Thymus (tissue), 11 donors: Measurements from ENCODE around the gene ASB10. TPM values are rescaled to one million over a fixed set of nuclear protein-coding genes. Genes with fewer than 3 reads are reported as not detected.

Source experiments
- DNase-seq, 9 donors: peaks; one replicate each; pipeline ENCODE4 v3.0.0-alpha.2; 2013; ENCODE audit warnings: low spot score in 9 of 9, low read depth in 6 of 9, missing footprints in 1 of 9
- H3K27ac ChIP-seq, 2 donors: one replicate each; pipeline ENCODE4 v1.5.1; 2013; ENCODE audit warnings: control low read depth in 1 of 2, low read depth in 1 of 2, low read length in 1 of 2, mild to moderate bottlenecking in 1 of 2, moderate library complexity in 1 of 2
- H3K27me3 ChIP-seq, 2 donors: one replicate each; pipeline ENCODE4 v1.5.1; 2013; ENCODE audit warnings: low read length in 1 of 2; ENCODE audit not compliant: control insufficient read depth in 2 of 2, insufficient read depth in 1 of 2
- H3K36me3 ChIP-seq, 2 donors: one replicate each; pipeline ENCODE4 v1.5.1; 2013; ENCODE audit warnings: low read length in 1 of 2, mild to moderate bottlenecking in 1 of 2, moderate library complexity in 1 of 2; ENCODE audit not compliant: control insufficient read depth in 2 of 2, insufficient read depth in 2 of 2
- H3K4me1 ChIP-seq, 2 donors: one replicate each; pipeline ENCODE4 v1.5.1; 2013; ENCODE audit warnings: low read length in 2 of 2; ENCODE audit not compliant: control insufficient read depth in 2 of 2, insufficient read depth in 2 of 2
- H3K4me3 ChIP-seq, 2 donors: one replicate each; pipeline ENCODE4 v1.5.1; 2013; ENCODE audit warnings: low read length in 2 of 2, control low read depth in 1 of 2, mild to moderate bottlenecking in 1 of 2
- H3K9me3 ChIP-seq, 2 donors: one replicate each; pipeline ENCODE4 v1.5.1; 2013; ENCODE audit warnings: low read length in 1 of 2, mild to moderate bottlenecking in 1 of 2; ENCODE audit not compliant: control insufficient read depth in 2 of 2, insufficient read depth in 1 of 2
- whole genome bisulfite sequencing: extraction: QIAGEN DNeasy Blood & Tissue Kit; methylation state at CpG from one replicate; pipeline ENCODE4 v1.1.7; 2013; 5-methylcytosine and 5-hydroxymethylcytosine counted together
- polyA plus RNA-seq: library from polyadenylated mRNA; stranded (reverse); fragments of 200-250 nt; gene quantifications from one replicate; pipeline ENCODE4 v1.2.3, GENCODE V29; 2013
- total RNA-seq: library from RNA; stranded (reverse); fragments of 120-200 nt; gene quantifications from one replicate; pipeline ENCODE4 v1.2.4, GENCODE V29; 2013
- donor health status: healthy.

ASB10 gene
- total and polyA plus RNA-seq, 2 donors, result 0.05 TPM; not detected in 1

GRCh38 chr7:151137076-151137675, 49.9 kb downstream of the ASB10 start:
- no peaks in the 10 kb centered on the region for H3K9me3 ChIP-seq
- no peak overlapping the region for H3K27ac ChIP-seq
- 93% methylated on average over 22 of the region's 22 CpGs for WGBS
- no peak overlapping the region for H3K4me3 ChIP-seq
- no peaks in the 10 kb centered on the region for H3K36me3 ChIP-seq
- peaks cover 0 to 2% of the 10 kb centered on the region in 2 donors for H3K27me3 ChIP-seq
- no peak for DNase-seq
- no peaks in the 10 kb centered on the region for H3K4me1 ChIP-seq

- H3K4me3 ChIP-seq, result no peak overlapping the region
- H3K27me3 ChIP-seq, result peaks cover 0 to 2% of the 10 kb centered on the region in 2 donors
- 97% methylated on average over 33 of the region's 33 CpGs for WGBS
- H3K27ac ChIP-seq, result no peak overlapping the region
- H3K9me3 ChIP-seq, result no peaks in the 10 kb centered on the region
- no peaks in the 10 kb centered on the region for H3K4me1 ChIP-seq
- H3K36me3 ChIP-seq, result no peaks in the 10 kb centered on the region
- no peak for DNase-seq
Measured at GRCh38 chr7:151135866-151136843, 50.9 kb downstream of the ASB10 start.

- H3K9me3 ChIP-seq, result no peaks in the 10 kb centered on the region
- DNase-seq, result no peak
- no peaks in the 10 kb centered on the region for H3K36me3 ChIP-seq
- peaks cover 0 to 2% of the 10 kb centered on the region in 2 donors for H3K27me3 ChIP-seq
- H3K27ac ChIP-seq, result no peak overlapping the region
- H3K4me3 ChIP-seq, result no peak overlapping the region
- WGBS, result 98% methylated on average over 5 of the region's 5 CpGs
- H3K4me1 ChIP-seq, result no peaks in the 10 kb centered on the region
Measured at GRCh38 chr7:151135525-151135845, 51.6 kb downstream of the ASB10 start.

DNA sequence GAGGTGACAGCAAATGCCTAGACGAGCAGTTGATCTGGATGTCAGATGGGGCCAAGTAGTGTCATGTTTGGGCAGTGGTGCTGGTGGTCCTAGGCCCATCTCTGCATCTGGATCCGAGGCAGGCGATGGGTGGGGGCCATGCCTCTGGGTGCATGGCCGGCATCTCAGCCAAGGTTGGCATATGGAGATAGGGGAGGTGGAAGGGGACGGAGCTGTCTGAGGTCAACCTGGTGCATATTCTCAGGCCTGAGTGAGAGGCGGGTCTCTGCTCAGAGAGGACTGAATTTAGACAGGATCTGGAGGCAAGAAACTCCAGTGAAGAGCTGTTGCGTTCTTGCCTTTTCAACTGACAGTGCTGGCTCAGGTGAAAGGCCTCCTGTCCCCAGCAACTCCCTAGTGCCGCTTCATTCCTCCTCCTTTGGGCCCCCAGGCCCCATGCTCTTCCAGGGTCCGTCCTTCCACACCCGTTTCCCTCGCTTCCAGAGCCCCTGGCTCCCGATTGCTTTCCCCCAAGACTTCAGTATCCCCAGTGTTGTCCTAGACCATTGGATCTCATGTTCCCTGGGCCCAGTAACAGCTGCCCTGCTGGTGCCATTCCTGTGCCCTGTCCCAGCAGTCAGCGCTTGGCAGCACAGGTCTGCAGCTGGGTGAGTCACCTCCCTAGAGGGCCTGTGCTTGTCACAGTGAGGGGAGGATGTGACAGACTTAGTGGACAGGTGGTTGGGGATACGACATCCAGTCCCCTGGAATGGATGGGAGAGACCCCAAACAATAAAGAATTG, 52.1 kb downstream of the ASB10 start:
- 97% methylated on average over 14 of the region's 14 CpGs for WGBS
- Histone ChIP-seq H3K4me1 (no peaks in the 10 kb centered on the region), H3K4me3 (no peak overlapping the region)

GRCh38 chr7:151133986-151134742, 52.9 kb downstream of the ASB10 start:
- H3K27me3 ChIP-seq, result peaks cover 0 to 2% of the 10 kb centered on the region in 2 donors
- H3K4me1 ChIP-seq, result no peaks in the 10 kb centered on the region
- 97% methylated on average over 24 of the region's 24 CpGs for WGBS
- no peak overlapping the region for H3K4me3 ChIP-seq
- DNase-seq, result no peak
- H3K27ac ChIP-seq, result no peak overlapping the region
- no peaks in the 10 kb centered on the region for H3K9me3 ChIP-seq
- no peaks in the 10 kb centered on the region for H3K36me3 ChIP-seq

More for the DNA sequence above, 52.1 kb downstream of the ASB10 start:
- H3K36me3 ChIP-seq, result no peaks in the 10 kb centered on the region
- H3K27me3 ChIP-seq, result peaks cover 0 to 2% of the 10 kb centered on the region in 2 donors
- no peak overlapping the region for H3K27ac ChIP-seq
- DNase-seq, result no peak
- no peaks in the 10 kb centered on the region for H3K9me3 ChIP-seq

GRCh38 chr7:151133266-151133985, 53.6 kb downstream of the ASB10 start:
- Histone ChIP-seq H3K4me3 (no peak overlapping the region), H3K4me1 (no peaks in the 10 kb centered on the region), H3K27ac (no peak overlapping the region), H3K9me3 (no peaks in the 10 kb centered on the region), H3K36me3 (no peaks in the 10 kb centered on the region), H3K27me3 (peaks cover 0 to 2% of the 10 kb centered on the region in 2 donors)
- 96% methylated on average over 16 of the region's 16 CpGs for WGBS
- DNase-seq, result no peak

DNA sequence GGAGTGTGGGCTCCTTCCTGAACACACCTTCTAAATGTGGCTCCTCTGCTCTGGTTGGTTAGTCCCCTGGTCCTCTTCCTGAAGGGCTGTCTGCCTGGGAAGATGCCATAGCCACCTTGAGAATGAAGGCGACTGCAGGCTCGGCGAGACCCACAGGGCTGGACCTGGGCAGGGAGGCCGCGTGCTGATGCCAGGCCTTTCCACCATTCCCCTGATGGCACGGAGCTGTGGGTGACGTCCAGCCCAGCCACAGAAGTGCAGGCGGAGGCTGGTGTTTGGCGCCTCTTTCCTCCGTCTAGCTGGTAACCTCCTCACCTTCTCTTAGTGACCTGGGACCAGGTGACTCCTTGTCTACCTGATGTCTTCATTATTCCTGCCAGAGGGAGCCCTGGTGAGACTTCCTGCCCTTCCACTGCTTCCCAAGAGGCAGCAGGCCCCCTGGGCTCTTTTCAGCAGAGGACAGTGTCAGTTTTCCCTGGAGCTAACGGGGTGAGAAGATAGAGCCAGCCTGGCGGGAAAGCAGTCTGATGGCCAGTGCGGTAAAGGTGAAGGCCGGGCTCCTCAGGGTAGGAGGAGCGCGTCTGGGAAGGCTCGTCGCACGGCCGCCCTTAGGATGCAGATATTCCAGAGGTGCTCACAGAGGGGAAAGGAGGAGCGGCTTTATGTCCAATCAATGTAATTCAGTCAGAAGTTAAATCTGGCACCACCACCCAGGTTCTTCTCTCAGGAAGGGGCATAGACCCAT, 54.4 kb downstream of the ASB10 start:
- no peaks in the 10 kb centered on the region for H3K36me3 ChIP-seq
- H3K4me1 ChIP-seq, result no peaks in the 10 kb centered on the region
- 98% methylated on average over 21 of the region's 21 CpGs for WGBS
- DNase-seq, result no peak
- peaks cover 0 to 4% of the 10 kb centered on the region in 2 donors for H3K27me3 ChIP-seq
- H3K27ac ChIP-seq, result no peak overlapping the region
- H3K9me3 ChIP-seq, result no peaks in the 10 kb centered on the region
- no peak overlapping the region for H3K4me3 ChIP-seq
